ENCODE measurements around the gene MOV10. TPM values are rescaled to one million over a fixed set of nuclear protein-coding genes. Genes with fewer than 3 reads are reported as not detected.

The MOV10 gene
- total and polyA plus RNA-seq, 2 of the 13 experiments (the other 11 are each of a cell fraction or from before 2014, with no cell fraction given), result 56.4 to 58.2 TPM

DNA sequence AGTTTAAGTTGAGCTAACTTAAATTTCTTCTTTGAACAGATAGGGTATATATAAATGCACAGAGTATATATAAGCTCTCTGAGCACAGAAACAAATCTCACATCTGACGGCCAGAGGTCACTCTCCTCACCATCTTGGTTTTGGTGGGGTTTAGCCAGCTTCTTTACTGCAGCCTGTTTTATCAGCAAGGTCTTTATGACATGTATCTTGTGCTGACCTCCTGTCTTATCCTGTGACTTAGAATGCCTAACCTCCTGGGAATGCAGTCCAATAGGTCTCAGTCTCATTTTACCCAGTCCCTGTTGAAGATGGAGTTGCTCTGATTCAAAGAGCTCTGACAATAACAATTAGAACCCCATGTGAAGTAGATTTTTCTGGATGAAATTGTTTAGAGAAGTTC, 1.6 kb upstream of the MOV10 start:
- no TSS peak for BruUV-seq (replicated peaks)
- POLR2A ChIA-PET, result interaction anchor here (0.8 to 5.5 kb wide), 4 partner anchors 11 to 47 kb away, joined by 5 to 251 read pairs (median 6); no protein-coding TSS in a partner anchor
- Histone ChIP-seq H3K36me3 (replicated peaks in 1 of 2; ENCODE audit: control insufficient read depth in 1 of 2, insufficient read depth in 2 of 2, low read length in 2 of 2) (peaks cover 3 to 26% of the 10 kb centered on the region in 2 experiments; a peak in 4 of 5 replicates), H3K9ac (ENCODE audit: insufficient read depth, low read depth, low read length) (no peak overlapping the region), H3K27ac (ENCODE audit: extremely low read length, insufficient read depth, low read length) (no peak overlapping the region), H3K9me3 (ENCODE audit: low read length) (no peaks in the 10 kb centered on the region), H3K79me2 (ENCODE audit: insufficient read depth, low read length) (peaks cover 29% of the 10 kb centered on the region), H3K4me2 (ENCODE audit: low read depth, low read length) (no peak overlapping the region), H3K4me1 (ENCODE audit: insufficient read depth, low read length) (peaks cover 35% of the 10 kb centered on the region), H3K27me3 (ENCODE audit: control insufficient read depth in 1 of 2, insufficient read depth in 2 of 2, low read length in 2 of 2) (no peaks in the 10 kb centered on the region; a peak in 1 of 5 replicates), H2AFZ (ENCODE audit: low read length) (no peak overlapping the region), H3K4me3 (replicated peaks in 1 of 3; ENCODE audit: insufficient read depth in 1 of 3, low read depth in 2 of 3, low read length in 3 of 3) (no peak overlapping the region), H4K20me1 (ENCODE audit: insufficient read depth, low read length) (no peaks in the 10 kb centered on the region)
- DNase-seq (ENCODE audit: low spot score) (no peak), ATAC-seq (no peak), FAIRE-seq (no peak)
- TF ChIP-seq, protein P1, sequence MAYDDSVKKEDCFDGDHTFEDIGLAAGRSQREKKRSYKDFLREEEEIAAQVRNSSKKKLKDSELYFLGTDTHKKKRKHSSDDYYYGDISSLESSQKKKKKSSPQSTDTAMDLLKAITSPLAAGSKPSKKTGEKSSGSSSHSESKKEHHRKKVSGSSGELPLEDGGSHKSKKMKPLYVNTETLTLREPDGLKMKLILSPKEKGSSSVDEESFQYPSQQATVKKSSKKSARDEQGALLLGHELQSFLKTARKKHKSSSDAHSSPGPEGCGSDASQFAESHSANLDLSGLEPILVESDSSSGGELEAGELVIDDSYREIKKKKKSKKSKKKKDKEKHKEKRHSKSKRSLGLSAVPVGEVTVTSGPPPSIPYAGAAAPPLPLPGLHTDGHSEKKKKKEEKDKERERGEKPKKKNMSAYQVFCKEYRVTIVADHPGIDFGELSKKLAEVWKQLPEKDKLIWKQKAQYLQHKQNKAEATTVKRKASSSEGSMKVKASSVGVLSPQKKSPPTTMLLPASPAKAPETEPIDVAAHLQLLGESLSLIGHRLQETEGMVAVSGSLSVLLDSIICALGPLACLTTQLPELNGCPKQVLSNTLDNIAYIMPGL (CRISPR knock-in tag; IDR thresholded peaks at IDR 0.05; ENCODE audit: borderline replicate concordance in 1 of 2, low read depth in 1 of 2), result no peak
- TF ChIP-seq CENPBD1 (CRISPR knock-in tag; IDR thresholded peaks at IDR 0.05; ENCODE audit: borderline replicate concordance, low read depth) (no peak), E2F5 (CRISPR knock-in tag; conservative IDR thresholded peaks at IDR 0.05) (no peak), ZMYM3 (CRISPR knock-in tag; IDR thresholded peaks at IDR 0.05) (no peak), THYN1 (CRISPR knock-in tag; IDR thresholded peaks at IDR 0.05; ENCODE audit: borderline replicate concordance, low read depth) (no peak), ARNT (IDR thresholded peaks at IDR 0.05) (no peak), ZFP36L1 (CRISPR knock-in tag; IDR thresholded peaks at IDR 0.05) (no peak), ZNF124 (CRISPR knock-in tag; IDR thresholded peaks at IDR 0.05) (no peak), SETDB1 (CRISPR knock-in tag; IDR thresholded peaks at IDR 0.05; ENCODE audit: borderline replicate concordance) (no peak), ZEB1 (IDR thresholded peaks at IDR 0.05; ENCODE audit: insufficient replicate concordance, low read depth) (no peak), CEBPG (CRISPR knock-in tag; IDR thresholded peaks at IDR 0.05) (no peak), ZNF205 (CRISPR knock-in tag; IDR thresholded peaks at IDR 0.05) (no peak), SRSF1 (optimal IDR thresholded peaks at IDR 0.05; ENCODE audit: low read depth, low read length) (no peak), NFKBIZ (CRISPR knock-in tag; IDR thresholded peaks at IDR 0.05) (no peak), ZNF382 (CRISPR knock-in tag; IDR thresholded peaks at IDR 0.05; ENCODE audit: borderline replicate concordance) (no peak), CHD4 (IDR thresholded peaks at IDR 0.05; ENCODE audit: borderline replicate concordance, low read length) (no peak), MTF1 (CRISPR knock-in tag; IDR thresholded peaks at IDR 0.05) (no peak), NCOA5 (CRISPR knock-in tag; IDR thresholded peaks at IDR 0.05) (no peak)
- CTCF ChIA-PET (ENCODE audit: low intra/inter-chr PET ratio, low total read pairs), result interaction anchor here (3.7 kb wide), 1 partner anchor 34 kb away, joined by 17 read pairs; the partner anchor contains the start of gene RHOC
- in situ Hi-C loops (cut with HindIII; ENCODE audit: extremely low pct_ligation_motif_present, low pct_unique_long_range_greater_than_20kb), result loop anchor here (5.0 kb wide), 1 partner anchor 34 kb away; the partner anchor contains the start of gene RHOC
- 100% methylated on average over 1 of the region's 1 CpG for WGBS (ENCODE audit: low lambda C conversion rate)
- intact Hi-C loops (cut with micrococcal nuclease; ENCODE audit: unreplicated experiment), result no loop called here
